WTC11 (cell line): ENCODE results near the gene DNAI1.

Experiments used
- CREB1 ChIP-seq: sonication (generic); formaldehyde crosslinking; IDR thresholded peaks from 2 replicates; pipeline ENCODE4 v1.8.0; 2023; ENCODE audit warnings: mild to moderate bottlenecking, missing genetic modification reagents
- CTCF ChIP-seq: fragments of 200-600 bp; IDR thresholded peaks from 2 replicates; pipeline ENCODE4 v1.8.0; 2022; ENCODE audit warnings: antibody characterized with exemption
- ERG ChIP-seq: fragments of 250-450 bp; sonication (Bioruptor Pico); IDR thresholded peaks from 2 replicates; pipeline ENCODE4 v1.8.0; 2021; ENCODE audit warnings: mild to moderate bottlenecking
- FOXJ3 ChIP-seq: sonication (generic); formaldehyde crosslinking; IDR thresholded peaks from 2 replicates; pipeline ENCODE4 v1.9.0; 2021; ENCODE audit warnings: missing genetic modification reagents, mild to moderate bottlenecking, borderline replicate concordance
- JUN ChIP-seq: sonication (generic); formaldehyde crosslinking; IDR thresholded peaks from 2 replicates; pipeline ENCODE4 v1.8.0; 2023; ENCODE audit warnings: mild to moderate bottlenecking, missing genetic modification reagents
- TEAD4 ChIP-seq: sonication (generic); formaldehyde crosslinking; IDR thresholded peaks from 2 replicates; pipeline ENCODE4 v1.8.0; 2022; ENCODE audit warnings: mild to moderate bottlenecking, missing genetic modification reagents
- ZNF396 ChIP-seq: fragments of 250-450 bp; sonication (Bioruptor Pico); IDR thresholded peaks from 2 replicates; pipeline ENCODE4 v1.8.0; 2021; ENCODE audit warnings: mild to moderate bottlenecking, moderate library complexity, borderline replicate concordance
- ZSCAN18 ChIP-seq: fragments of 250-450 bp; sonication (Bioruptor Pico); IDR thresholded peaks from 2 replicates; pipeline ENCODE4 v2.1.2; 2022; ENCODE audit warnings: mild to moderate bottlenecking, moderate library complexity
- TF ChIP-seq, protein P1 (sequence below): sonication (generic); formaldehyde crosslinking; IDR thresholded peaks from 2 replicates; pipeline ENCODE4 v1.8.0; 2022; ENCODE audit warnings: mild to moderate bottlenecking, missing genetic modification reagents
- TF ChIP-seq, protein P2 (sequence below): sonication (generic); formaldehyde crosslinking; conservative IDR thresholded peaks from 2 replicates; pipeline ENCODE4 v1.8.1; 2023; ENCODE audit warnings: mild to moderate bottlenecking, low read depth, missing genetic modification reagents, moderate library complexity
- TF ChIP-seq, protein P3 (sequence below): sonication (generic); formaldehyde crosslinking; IDR thresholded peaks from 2 replicates; pipeline ENCODE4 v1.8.0; 2022; ENCODE audit warnings: mild to moderate bottlenecking, missing genetic modification reagents

DNA sequence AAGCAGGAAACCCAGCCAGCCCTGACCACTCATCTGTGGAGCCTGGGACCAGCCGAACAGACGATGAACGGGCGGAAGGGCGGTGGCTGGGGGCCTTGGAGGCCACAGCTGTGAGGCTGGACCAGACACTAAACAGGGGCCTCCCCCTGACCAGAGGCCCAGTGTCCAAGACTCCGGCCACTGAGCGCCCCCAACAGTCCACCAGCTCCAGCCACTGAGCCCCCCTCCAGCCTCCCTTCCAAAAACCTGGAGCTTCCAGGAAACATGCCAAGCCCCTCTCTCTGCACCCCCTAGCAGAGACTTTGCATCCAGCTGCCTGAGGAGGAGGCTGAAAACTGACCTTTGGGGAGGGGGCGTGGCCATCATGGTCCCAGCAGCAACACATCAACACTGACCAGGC is 107.7 kb downstream of the DNAI1 start:
- TF ChIP-seq CTCF (no peak), JUN (CRISPR knock-in tag) (no peak), FOXJ3 (CRISPR knock-in tag) (no peak), ZSCAN18 (CRISPR knock-in tag) (no peak), ZNF396 (no peak), TEAD4 (CRISPR knock-in tag) (no peak), ERG (CRISPR knock-in tag) (no peak), CREB1 (CRISPR knock-in tag) (no peak)
- TF ChIP-seq, protein P1, sequence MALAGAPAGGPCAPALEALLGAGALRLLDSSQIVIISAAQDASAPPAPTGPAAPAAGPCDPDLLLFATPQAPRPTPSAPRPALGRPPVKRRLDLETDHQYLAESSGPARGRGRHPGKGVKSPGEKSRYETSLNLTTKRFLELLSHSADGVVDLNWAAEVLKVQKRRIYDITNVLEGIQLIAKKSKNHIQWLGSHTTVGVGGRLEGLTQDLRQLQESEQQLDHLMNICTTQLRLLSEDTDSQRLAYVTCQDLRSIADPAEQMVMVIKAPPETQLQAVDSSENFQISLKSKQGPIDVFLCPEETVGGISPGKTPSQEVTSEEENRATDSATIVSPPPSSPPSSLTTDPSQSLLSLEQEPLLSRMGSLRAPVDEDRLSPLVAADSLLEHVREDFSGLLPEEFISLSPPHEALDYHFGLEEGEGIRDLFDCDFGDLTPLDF (CRISPR knock-in tag), result no peak
- TF ChIP-seq, protein P2, sequence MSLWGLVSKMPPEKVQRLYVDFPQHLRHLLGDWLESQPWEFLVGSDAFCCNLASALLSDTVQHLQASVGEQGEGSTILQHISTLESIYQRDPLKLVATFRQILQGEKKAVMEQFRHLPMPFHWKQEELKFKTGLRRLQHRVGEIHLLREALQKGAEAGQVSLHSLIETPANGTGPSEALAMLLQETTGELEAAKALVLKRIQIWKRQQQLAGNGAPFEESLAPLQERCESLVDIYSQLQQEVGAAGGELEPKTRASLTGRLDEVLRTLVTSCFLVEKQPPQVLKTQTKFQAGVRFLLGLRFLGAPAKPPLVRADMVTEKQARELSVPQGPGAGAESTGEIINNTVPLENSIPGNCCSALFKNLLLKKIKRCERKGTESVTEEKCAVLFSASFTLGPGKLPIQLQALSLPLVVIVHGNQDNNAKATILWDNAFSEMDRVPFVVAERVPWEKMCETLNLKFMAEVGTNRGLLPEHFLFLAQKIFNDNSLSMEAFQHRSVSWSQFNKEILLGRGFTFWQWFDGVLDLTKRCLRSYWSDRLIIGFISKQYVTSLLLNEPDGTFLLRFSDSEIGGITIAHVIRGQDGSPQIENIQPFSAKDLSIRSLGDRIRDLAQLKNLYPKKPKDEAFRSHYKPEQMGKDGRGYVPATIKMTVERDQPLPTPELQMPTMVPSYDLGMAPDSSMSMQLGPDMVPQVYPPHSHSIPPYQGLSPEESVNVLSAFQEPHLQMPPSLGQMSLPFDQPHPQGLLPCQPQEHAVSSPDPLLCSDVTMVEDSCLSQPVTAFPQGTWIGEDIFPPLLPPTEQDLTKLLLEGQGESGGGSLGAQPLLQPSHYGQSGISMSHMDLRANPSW (CRISPR knock-in tag), result no peak
- TF ChIP-seq, protein P3, sequence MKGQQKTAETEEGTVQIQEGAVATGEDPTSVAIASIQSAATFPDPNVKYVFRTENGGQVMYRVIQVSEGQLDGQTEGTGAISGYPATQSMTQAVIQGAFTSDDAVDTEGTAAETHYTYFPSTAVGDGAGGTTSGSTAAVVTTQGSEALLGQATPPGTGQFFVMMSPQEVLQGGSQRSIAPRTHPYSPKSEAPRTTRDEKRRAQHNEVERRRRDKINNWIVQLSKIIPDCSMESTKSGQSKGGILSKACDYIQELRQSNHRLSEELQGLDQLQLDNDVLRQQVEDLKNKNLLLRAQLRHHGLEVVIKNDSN (CRISPR knock-in tag), result no peak
